Neural cell (in vitro differentiated cells): Measurements from ENCODE around the gene KLK4. TPM values are rescaled to one million over a fixed set of nuclear protein-coding genes. Genes with fewer than 3 reads are reported as not detected.

ENCODE experiments used
- H2AFZ ChIP-seq: fragments of 200-600, 300-800 bp; sonication (generic), shearing (Covaris generic); 2 replicates; pipeline ENCODE4 v1.6.0; 2014; ENCODE audit warnings: low read depth, mild to moderate bottlenecking, antibody characterized with exemption, low read length, moderate library complexity
- H3F3A ChIP-seq: fragments of 200-600 bp; shearing (Covaris generic); 2 replicates; pipeline ENCODE4 v1.6.1; 2016; ENCODE audit warnings: mild to moderate bottlenecking, moderate library complexity, mixed read lengths, antibody characterized with exemption, low read length; ENCODE audit not compliant: insufficient read depth, poor library complexity, severe bottlenecking
- H3K27ac ChIP-seq: fragments of 200-600, 300-800 bp; sonication (generic), shearing (Covaris generic); 2 replicates; pipeline ENCODE4 v1.5.1; 2014; ENCODE audit warnings: mild to moderate bottlenecking, low read length, moderate library complexity
- H3K27me3 ChIP-seq: fragments of 300-800, 200-600 bp; sonication (generic), shearing (Covaris generic); 2 replicates; pipeline ENCODE4 v1.6.0; 2014; ENCODE audit warnings: mild to moderate bottlenecking, low read depth, low read length, moderate library complexity; ENCODE audit not compliant: insufficient read depth
- H3K36me3 ChIP-seq: fragments of 300-800, 200-600 bp; sonication (generic), shearing (Covaris generic); 2 replicates; pipeline ENCODE4 v1.5.1; 2014; ENCODE audit warnings: mild to moderate bottlenecking, antibody characterized with exemption, low read length, moderate library complexity; ENCODE audit not compliant: insufficient read depth
- H3K4me2 ChIP-seq: fragments of 300-800, 200-600 bp; sonication (generic), shearing (Covaris generic); 2 replicates; pipeline ENCODE4 v1.6.0; 2014; ENCODE audit warnings: mild to moderate bottlenecking, low read length
- H3K4me3 ChIP-seq: fragments of 300-800, 200-600 bp; sonication (generic), shearing (Covaris generic); 2 replicates; pipeline ENCODE4 v1.5.1; 2014; ENCODE audit warnings: mild to moderate bottlenecking, low read length, moderate library complexity
- H3K79me2 ChIP-seq: fragments of 200-600 bp; shearing (Covaris generic); replicated peaks from 2 replicates; pipeline ENCODE4 v1.6.0; 2014; ENCODE audit warnings: mild to moderate bottlenecking, low read length, moderate library complexity; ENCODE audit not compliant: insufficient read depth
- H3K9ac ChIP-seq: fragments of 300-800, 200-600 bp; sonication (generic), shearing (Covaris generic); 2 replicates; pipeline ENCODE4 v1.6.1; 2016; ENCODE audit warnings: mild to moderate bottlenecking, low read length, mixed read lengths
- H3K9me2 ChIP-seq: fragments of 200-600 bp; shearing (Covaris generic); 2 replicates; pipeline ENCODE4 v1.6.1; 2016; ENCODE audit warnings: mild to moderate bottlenecking, low read length, mixed read lengths; ENCODE audit not compliant: insufficient read depth
- H3K9me3 ChIP-seq: fragments of 200-600, 300-800 bp; sonication (generic), shearing (Covaris generic); 2 replicates; pipeline ENCODE4 v1.6.1; 2016; ENCODE audit warnings: mild to moderate bottlenecking, mixed run types, low read length, moderate library complexity, mixed read lengths
- H4K20me1 ChIP-seq: fragments of 200-600 bp; shearing (Covaris generic); 2 replicates; pipeline ENCODE4 v1.6.1; 2016; ENCODE audit warnings: mild to moderate bottlenecking, mixed run types; ENCODE audit not compliant: insufficient read depth
- EP300 ChIP-seq: fragments of 450-650 bp; conservative IDR thresholded peaks from 2 replicates; pipeline ENCODE4 v1.6.1; 2014; ENCODE audit warnings: antibody characterized with exemption, mild to moderate bottlenecking, moderate library complexity; ENCODE audit not compliant: poor library complexity, severe bottlenecking
- EZH2 ChIP-seq: fragments of 200-600, 300-800 bp; shearing (Covaris generic), sonication (generic); IDR thresholded peaks from 2 replicates; pipeline ENCODE4 v1.6.1; 2014; ENCODE audit warnings: antibody characterized with exemption, low read length, borderline replicate concordance, mild to moderate bottlenecking; ENCODE audit not compliant: insufficient read depth, poor library complexity, severe bottlenecking
- MXI1 ChIP-seq: fragments of 450-650 bp; conservative IDR thresholded peaks from 2 replicates; pipeline ENCODE4 v1.6.1; 2014; ENCODE audit warnings: antibody characterized with exemption, mild to moderate bottlenecking; ENCODE audit not compliant: poor library complexity, severe bottlenecking
- POLR2AphosphoS5 ChIP-seq: IDR thresholded peaks from 2 replicates; pipeline ENCODE4 v1.6.1; 2012
- RAD21 ChIP-seq: fragments of 450-650 bp; conservative IDR thresholded peaks from 2 replicates; pipeline ENCODE4 v1.6.1; 2014; ENCODE audit warnings: antibody characterized with exemption, mild to moderate bottlenecking, moderate library complexity
- SMC3 ChIP-seq: fragments of 450-650 bp; conservative IDR thresholded peaks from 2 replicates; pipeline ENCODE4 v1.6.1; 2014; ENCODE audit warnings: antibody characterized with exemption, mild to moderate bottlenecking, moderate library complexity; ENCODE audit not compliant: poor library complexity
- TAF1 ChIP-seq: IDR thresholded peaks from 2 replicates; pipeline ENCODE4 v1.6.1; 2012; ENCODE audit warnings: low read depth
- polyA plus RNA-seq: library from polyadenylated mRNA; depleted of rRNA; stranded (reverse); fragments of >200 nt; gene quantifications from 2 replicates; pipeline ENCODE4 v1.2.3, GENCODE V29; 2014
- TF ChIP-seq, protein P1 (sequence below): IDR thresholded peaks from 2 replicates; pipeline ENCODE4 v1.6.1; 2012; ENCODE audit warnings: borderline replicate concordance
- TF ChIP-seq, protein P2 (sequence below): fragments of 450-650 bp; IDR thresholded peaks from 2 replicates; pipeline ENCODE4 v1.5.1; 2014; ENCODE audit warnings: antibody characterized with exemption, mild to moderate bottlenecking, moderate library complexity; ENCODE audit not compliant: poor library complexity, severe bottlenecking

KLK4 gene
- polyA plus RNA-seq, 1 donor from 2014 or later: not detected

DNA sequence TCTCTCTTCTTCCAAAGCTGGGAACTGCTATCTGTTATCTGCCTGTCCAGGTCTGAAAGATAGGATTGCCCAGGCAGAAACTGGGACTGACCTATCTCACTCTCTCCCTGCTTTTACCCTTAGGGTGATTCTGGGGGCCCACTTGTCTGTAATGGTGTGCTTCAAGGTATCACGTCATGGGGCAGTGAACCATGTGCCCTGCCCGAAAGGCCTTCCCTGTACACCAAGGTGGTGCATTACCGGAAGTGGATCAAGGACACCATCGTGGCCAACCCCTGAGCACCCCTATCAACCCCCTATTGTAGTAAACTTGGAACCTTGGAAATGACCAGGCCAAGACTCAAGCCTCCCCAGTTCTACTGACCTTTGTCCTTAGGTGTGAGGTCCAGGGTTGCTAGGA, 51.3 kb downstream of the KLK4 start:
- Histone ChIP-seq H3K27ac (no peak overlapping the region), H3K4me2 (no peak overlapping the region), H3K9ac (no peak overlapping the region), H2AFZ (no peak overlapping the region), H3K79me2 (no peaks in the 10 kb centered on the region), H3K27me3 (no peaks in the 10 kb centered on the region), H4K20me1 (no peaks in the 10 kb centered on the region), H3F3A (no peaks in the 10 kb centered on the region), H3K9me3 (no peaks in the 10 kb centered on the region), H3K9me2 (no peaks in the 10 kb centered on the region), H3K36me3 (no peaks in the 10 kb centered on the region), H3K4me3 (no peak overlapping the region)
- TF ChIP-seq EZH2 (no peak), TAF1 (no peak), MXI1 (no peak), EP300 (no peak), RAD21 (no peak), POLR2AphosphoS5 (no peak), SMC3 (no peak)
- TF ChIP-seq, protein P1, sequence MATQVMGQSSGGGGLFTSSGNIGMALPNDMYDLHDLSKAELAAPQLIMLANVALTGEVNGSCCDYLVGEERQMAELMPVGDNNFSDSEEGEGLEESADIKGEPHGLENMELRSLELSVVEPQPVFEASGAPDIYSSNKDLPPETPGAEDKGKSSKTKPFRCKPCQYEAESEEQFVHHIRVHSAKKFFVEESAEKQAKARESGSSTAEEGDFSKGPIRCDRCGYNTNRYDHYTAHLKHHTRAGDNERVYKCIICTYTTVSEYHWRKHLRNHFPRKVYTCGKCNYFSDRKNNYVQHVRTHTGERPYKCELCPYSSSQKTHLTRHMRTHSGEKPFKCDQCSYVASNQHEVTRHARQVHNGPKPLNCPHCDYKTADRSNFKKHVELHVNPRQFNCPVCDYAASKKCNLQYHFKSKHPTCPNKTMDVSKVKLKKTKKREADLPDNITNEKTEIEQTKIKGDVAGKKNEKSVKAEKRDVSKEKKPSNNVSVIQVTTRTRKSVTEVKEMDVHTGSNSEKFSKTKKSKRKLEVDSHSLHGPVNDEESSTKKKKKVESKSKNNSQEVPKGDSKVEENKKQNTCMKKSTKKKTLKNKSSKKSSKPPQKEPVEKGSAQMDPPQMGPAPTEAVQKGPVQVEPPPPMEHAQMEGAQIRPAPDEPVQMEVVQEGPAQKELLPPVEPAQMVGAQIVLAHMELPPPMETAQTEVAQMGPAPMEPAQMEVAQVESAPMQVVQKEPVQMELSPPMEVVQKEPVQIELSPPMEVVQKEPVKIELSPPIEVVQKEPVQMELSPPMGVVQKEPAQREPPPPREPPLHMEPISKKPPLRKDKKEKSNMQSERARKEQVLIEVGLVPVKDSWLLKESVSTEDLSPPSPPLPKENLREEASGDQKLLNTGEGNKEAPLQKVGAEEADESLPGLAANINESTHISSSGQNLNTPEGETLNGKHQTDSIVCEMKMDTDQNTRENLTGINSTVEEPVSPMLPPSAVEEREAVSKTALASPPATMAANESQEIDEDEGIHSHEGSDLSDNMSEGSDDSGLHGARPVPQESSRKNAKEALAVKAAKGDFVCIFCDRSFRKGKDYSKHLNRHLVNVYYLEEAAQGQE: no peak
- TF ChIP-seq, protein P2, sequence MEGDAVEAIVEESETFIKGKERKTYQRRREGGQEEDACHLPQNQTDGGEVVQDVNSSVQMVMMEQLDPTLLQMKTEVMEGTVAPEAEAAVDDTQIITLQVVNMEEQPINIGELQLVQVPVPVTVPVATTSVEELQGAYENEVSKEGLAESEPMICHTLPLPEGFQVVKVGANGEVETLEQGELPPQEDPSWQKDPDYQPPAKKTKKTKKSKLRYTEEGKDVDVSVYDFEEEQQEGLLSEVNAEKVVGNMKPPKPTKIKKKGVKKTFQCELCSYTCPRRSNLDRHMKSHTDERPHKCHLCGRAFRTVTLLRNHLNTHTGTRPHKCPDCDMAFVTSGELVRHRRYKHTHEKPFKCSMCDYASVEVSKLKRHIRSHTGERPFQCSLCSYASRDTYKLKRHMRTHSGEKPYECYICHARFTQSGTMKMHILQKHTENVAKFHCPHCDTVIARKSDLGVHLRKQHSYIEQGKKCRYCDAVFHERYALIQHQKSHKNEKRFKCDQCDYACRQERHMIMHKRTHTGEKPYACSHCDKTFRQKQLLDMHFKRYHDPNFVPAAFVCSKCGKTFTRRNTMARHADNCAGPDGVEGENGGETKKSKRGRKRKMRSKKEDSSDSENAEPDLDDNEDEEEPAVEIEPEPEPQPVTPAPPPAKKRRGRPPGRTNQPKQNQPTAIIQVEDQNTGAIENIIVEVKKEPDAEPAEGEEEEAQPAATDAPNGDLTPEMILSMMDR: no peak

DNA sequence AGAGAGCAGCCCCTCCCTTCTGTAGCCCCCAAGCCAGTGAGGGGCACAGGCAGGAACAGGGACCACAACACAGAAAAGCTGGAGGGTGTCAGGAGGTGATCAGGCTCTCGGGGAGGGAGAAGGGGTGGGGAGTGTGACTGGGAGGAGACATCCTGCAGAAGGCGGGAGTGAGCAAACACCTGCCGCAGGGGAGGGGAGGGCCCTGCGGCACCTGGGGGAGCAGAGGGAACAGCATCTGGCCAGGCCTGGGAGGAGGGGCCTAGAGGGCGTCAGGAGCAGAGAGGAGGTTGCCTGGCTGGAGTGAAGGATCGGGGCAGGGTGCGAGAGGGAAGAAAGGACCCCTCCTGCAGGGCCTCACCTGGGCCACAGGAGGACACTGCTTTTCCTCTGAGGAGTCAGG, 52.3 kb downstream of the KLK4 start:
- H3K79me2 ChIP-seq: no peaks in the 10 kb centered on the region
- TF ChIP-seq MXI1 (no peak), EZH2 (no peak), SMC3 (no peak), POLR2AphosphoS5 (no peak)
- TF ChIP-seq, protein P1: no peak

More for the DNA sequence above, 52.3 kb downstream of the KLK4 start:
- no peaks in the 10 kb centered on the region for H3K36me3 ChIP-seq
- H3K9me3 ChIP-seq: no peaks in the 10 kb centered on the region
- H4K20me1 ChIP-seq: no peaks in the 10 kb centered on the region
- no peaks in the 10 kb centered on the region for H3F3A ChIP-seq
- no peaks in the 10 kb centered on the region for H3K9me2 ChIP-seq
- H3K4me2 ChIP-seq: no peak overlapping the region
- H2AFZ ChIP-seq: no peak overlapping the region
- H3K9ac ChIP-seq: no peak overlapping the region
- H3K27ac ChIP-seq: no peak overlapping the region
- H3K27me3 ChIP-seq: no peaks in the 10 kb centered on the region
- H3K4me3 ChIP-seq: no peak overlapping the region
